Retinal pigment epithelial cell (primary cell): ENCODE measurements around the gene TCIRG1.

Experiments
- DNase-seq: peaks from one replicate; pipeline ENCODE4 v3.0.0-alpha.2; 2010; ENCODE audit warnings: low read depth
- H3K4me3 ChIP-seq: 2 replicates; pipeline ENCODE4 v1.5.1; 2011; ENCODE audit warnings: mild to moderate bottlenecking, low read length, control low read depth, moderate library complexity
- CTCF ChIP-seq: conservative IDR thresholded peaks from 2 replicates; pipeline ENCODE4 v1.5.1; 2011; ENCODE audit warnings: low read depth, low read length, control low read depth, inconsistent platforms

The TCIRG1 gene

GRCh38 chr11:68052137-68052873 is 13.5 kb downstream of the TCIRG1 start:
- DNase-seq, result no peak
- TF ChIP-seq CTCF, result no peak
- H3K4me3 ChIP-seq, result no peak overlapping the region

GRCh38 chr11:68053117-68053516 is 14.3 kb downstream of the TCIRG1 start:
- TF ChIP-seq CTCF, result no peak
- no peak for DNase-seq
- no peak overlapping the region for H3K4me3 ChIP-seq

- TF ChIP-seq CTCF, result no peak
- H3K4me3 ChIP-seq, result no peak overlapping the region
- DNase-seq, result no peak
These were observed 15.4 kb downstream of the TCIRG1 start for GRCh38 chr11:68053981-68054812.

- H3K4me3 ChIP-seq, result no peak overlapping the region
- DNase-seq, result no peak
- no peak for TF ChIP-seq CTCF
These were observed 17.8 kb downstream of the TCIRG1 start for GRCh38 chr11:68056317-68057285.

GRCh38 chr11:68057807-68058206 is 19.0 kb downstream of the TCIRG1 start:
- TF ChIP-seq CTCF, result no peak
- H3K4me3 ChIP-seq, result no peak overlapping the region

GRCh38 chr11:68061508-68061907 is 22.7 kb downstream of the TCIRG1 start:
- no peak overlapping the region for H3K4me3 ChIP-seq
- no peak for TF ChIP-seq CTCF
- DNase-seq, result no peak

More at GRCh38 chr11:68057807-68058206, 19.0 kb downstream of the TCIRG1 start:
- no peak for DNase-seq
